ENCODE measurements around the gene MAPK13.

DNA sequence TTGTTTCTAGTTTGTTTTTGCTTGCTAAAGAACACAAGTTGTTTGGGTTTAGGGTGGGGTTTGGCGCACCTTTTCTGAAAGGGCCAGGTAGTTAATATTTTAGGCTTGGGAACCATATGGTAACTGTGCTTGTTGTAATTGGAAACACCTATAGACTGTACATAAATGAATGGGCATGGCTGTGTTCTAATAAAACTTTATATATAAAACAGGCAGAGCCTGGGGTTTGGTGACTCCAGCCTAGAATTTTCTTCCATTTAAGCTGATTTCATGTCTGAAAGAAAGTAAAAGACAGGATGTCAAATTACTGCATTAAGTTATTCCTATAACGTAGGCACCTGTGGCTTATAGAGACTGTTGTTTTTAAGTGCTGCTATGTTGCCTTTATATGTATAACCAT is 36.1 kb upstream of the MAPK13 start:
- TF ChIP-seq EP300 (IDR thresholded peaks at IDR 0.05) (no peak), POLR2A (IDR thresholded peaks at IDR 0.05) (no peak)
